PC-3 (cell line): Measurements from ENCODE around the gene CDKN2B-AS1.

Source experiments
- CTCF ChIP-seq: fragments of 300-600 bp; sonication (generic); conservative IDR thresholded peaks from 2 replicates; pipeline ENCODE4 v1.5.1; 2017; ENCODE audit warnings: antibody characterized with exemption, low read depth, mild to moderate bottlenecking, low read length
- EZH2 ChIP-seq: fragments of 300-600 bp; sonication (generic); IDR thresholded peaks from one replicate; pipeline ENCODE4 v1.6.1; 2017; ENCODE audit warnings: antibody characterized with exemption, mild to moderate bottlenecking, low read length; ENCODE audit not compliant: unreplicated experiment
- EZH2phosphoT487 ChIP-seq: fragments of 300-600 bp; sonication (generic); IDR thresholded peaks from 2 replicates; pipeline ENCODE4 v1.6.1; 2018; ENCODE audit warnings: mild to moderate bottlenecking, antibody characterized with exemption, low read length, borderline replicate concordance

DNA sequence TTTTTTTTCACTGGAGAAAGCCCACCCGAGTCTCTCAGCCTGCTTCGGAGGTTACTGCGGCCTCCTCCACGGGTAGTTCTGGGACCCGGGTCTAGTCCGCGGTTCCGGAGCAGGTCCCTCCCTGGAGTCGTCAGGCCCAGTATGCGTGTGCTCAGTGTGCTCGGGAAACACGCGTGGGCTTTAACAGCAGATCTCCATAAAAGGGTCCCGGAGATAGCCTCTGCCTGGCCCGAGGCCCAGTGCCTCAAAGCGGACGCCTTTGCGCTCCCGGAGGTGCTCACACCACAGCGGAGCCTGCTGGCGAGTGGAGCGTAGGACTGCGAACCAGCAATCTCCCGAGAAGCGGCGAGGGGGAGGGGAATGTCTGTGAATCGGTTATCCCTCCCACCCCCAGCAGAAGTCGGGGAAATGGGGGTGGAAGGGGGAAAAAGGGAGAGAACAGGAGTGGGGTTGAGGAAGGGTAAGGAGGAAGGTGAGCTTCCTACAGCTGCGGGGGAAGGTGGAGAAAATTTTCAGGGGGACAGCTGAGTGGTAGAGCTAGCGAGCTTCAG, 29.1 kb upstream of the CDKN2B-AS1 start:
- peak; percentile 50 for TF ChIP-seq CTCF
- no peak for TF ChIP-seq EZH2
- no peak for TF ChIP-seq EZH2phosphoT487
